Measurements from ENCODE around the gene PLAA.
A peak's percentile ranks its signal among the peaks of the same experiment; 100 is the strongest.

Gene PLAA

GRCh38 chr9:26946753-26947727, at the start of gene PLAA:
Gene PLAA, minus strand, starts transcription at chr9:26947242. Its CDS starts 197 bp downstream, at chr9:26947045.
- peak; percentile 80 for DNase-seq (ENCODE audit: low read depth)

- DNase-seq (ENCODE audit: low read depth): no peak
Observed at GRCh38 chr9:26995810-26996209, 48.8 kb upstream of the PLAA start.

- DNase-seq (ENCODE audit: low read depth): no peak
Observed at GRCh38 chr9:26983340-26983739, 36.3 kb upstream of the PLAA start.

- no peak for DNase-seq (ENCODE audit: low read depth)
Observed at GRCh38 chr9:26975728-26976707, 29.0 kb upstream of the PLAA start.

GRCh38 chr9:26974927-26975326, 27.9 kb upstream of the PLAA start:
- DNase-seq (ENCODE audit: low read depth): no peak

GRCh38 chr9:26973989-26974388, 26.9 kb upstream of the PLAA start:
- no peak for DNase-seq (ENCODE audit: low read depth)

GRCh38 chr9:26971721-26972120, 24.7 kb upstream of the PLAA start:
- no peak for DNase-seq (ENCODE audit: low read depth)

GRCh38 chr9:26956860-26957233, 9.8 kb upstream of the PLAA start:
- no peak for DNase-seq (ENCODE audit: low read depth)

- DNase-seq (ENCODE audit: low read depth): peak; percentile 89
Observed at GRCh38 chr9:26955921-26956859, 9.1 kb upstream of the PLAA start, which contains the start of gene IFT74. Gene IFT74, plus strand, starts transcription at chr9:26956412. Its CDS starts 5,556 bp downstream, at chr9:26961968.

GRCh38 chr9:26955222-26955903, 8.3 kb upstream of the PLAA start:
- no peak for DNase-seq (ENCODE audit: low read depth)

GRCh38 chr9:26954050-26954508, 7.0 kb upstream of the PLAA start:
- DNase-seq (ENCODE audit: low read depth): no peak

- DNase-seq (ENCODE audit: low read depth): no peak
Observed at GRCh38 chr9:26951794-26952193, 4.8 kb upstream of the PLAA start.

- no peak for DNase-seq (ENCODE audit: low read depth)
Observed at GRCh38 chr9:26950521-26950920, 3.5 kb upstream of the PLAA start.

GRCh38 chr9:26949637-26950069, 2.6 kb upstream of the PLAA start:
- no peak for DNase-seq (ENCODE audit: low read depth)

- DNase-seq (ENCODE audit: low read depth): peak; percentile 12
Observed at GRCh38 chr9:26947736-26948135, 694 bp upstream of the PLAA start.

- DNase-seq (ENCODE audit: low read depth): no peak
Observed at GRCh38 chr9:26945591-26945990, 1.5 kb downstream of the PLAA start.

GRCh38 chr9:26940779-26941178, 6.3 kb downstream of the PLAA start:
- no peak for DNase-seq (ENCODE audit: low read depth)

GRCh38 chr9:26939955-26940711, 6.9 kb downstream of the PLAA start:
- no peak for DNase-seq (ENCODE audit: low read depth)

GRCh38 chr9:26937816-26938371, 9.1 kb downstream of the PLAA start:
- DNase-seq (ENCODE audit: low read depth): no peak

Measured in activated T-cell treated with anti-CD3 and anti-CD28 coated beads for 48 hours (primary cell).